SIG-M5 treated with dmso at 0.1 percent for 504 hours (cell line): ENCODE results near the gene PRDM7.

Experiments used
- DNase-seq: peaks from one replicate; lab custom pipeline; 2025; ENCODE audit not compliant: unreplicated experiment; lab: John Stamatoyannopoulos, UW

PRDM7 gene

DNA sequence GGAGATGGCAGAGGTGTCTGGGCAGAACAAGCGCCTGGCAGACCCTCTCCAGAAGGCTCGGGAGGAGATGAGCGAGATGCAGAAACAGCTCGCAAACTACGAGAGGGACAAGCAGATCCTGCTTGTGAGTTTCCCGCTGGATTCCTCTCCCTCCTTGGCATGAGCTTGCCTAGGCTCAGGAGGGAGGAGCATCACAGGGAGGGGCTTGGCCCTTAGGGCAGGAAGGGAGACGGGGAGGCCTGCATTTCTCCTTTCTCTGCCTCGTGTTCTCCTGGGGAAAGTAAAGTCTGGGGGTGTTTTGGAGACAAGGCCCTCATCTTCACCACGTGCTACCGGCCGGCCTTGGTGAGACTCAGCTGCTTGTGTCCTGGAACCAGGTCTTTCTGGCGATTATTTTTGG, 39.9 kb downstream of the PRDM7 start:
- DNase-seq = no peak

DNA sequence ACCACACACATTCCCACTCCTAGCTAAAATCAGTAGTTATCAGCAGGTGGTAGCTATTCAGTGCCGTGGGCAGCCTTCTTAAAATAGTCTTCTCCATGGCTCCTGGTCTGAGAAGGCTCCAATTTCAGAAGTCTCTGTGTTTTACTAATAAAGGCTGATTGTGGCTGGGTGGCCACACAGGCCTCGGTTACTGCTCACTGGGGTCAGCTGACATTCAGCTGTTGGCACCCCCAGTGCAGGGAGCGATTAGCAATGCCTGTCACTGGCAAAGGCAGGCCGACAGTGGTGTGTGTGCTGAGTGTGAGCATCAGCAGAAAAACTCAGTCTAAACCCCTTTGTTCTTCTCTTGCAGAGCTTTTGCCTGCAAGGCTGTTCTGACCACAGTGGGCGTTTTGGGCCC, 41.2 kb downstream of the PRDM7 start:
- no peak for DNase-seq

- DNase-seq = no peak
Observed at GRCh38 chr16:90034504-90034903, 42.6 kb downstream of the PRDM7 start.

DNA sequence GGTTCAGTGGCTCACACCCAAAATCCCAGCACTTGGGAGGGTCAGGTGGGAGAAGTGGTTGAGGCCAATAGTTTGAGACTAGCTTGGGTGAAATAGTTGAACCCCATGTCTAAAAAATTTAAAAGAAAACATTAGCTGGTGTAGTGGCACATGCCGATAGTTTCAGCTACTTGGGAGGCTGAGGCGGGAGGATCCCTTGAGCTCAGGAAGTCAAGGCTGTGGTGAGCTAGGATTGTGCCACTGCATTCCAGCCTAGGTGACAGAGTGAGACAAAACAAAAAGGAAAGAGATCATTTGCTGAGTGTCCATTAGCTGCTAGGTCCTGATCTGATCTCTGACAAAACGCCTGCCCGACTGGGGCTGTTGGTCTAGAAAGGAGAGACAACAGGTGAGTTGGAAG, 43.7 kb downstream of the PRDM7 start:
- DNase-seq = no peak

DNA sequence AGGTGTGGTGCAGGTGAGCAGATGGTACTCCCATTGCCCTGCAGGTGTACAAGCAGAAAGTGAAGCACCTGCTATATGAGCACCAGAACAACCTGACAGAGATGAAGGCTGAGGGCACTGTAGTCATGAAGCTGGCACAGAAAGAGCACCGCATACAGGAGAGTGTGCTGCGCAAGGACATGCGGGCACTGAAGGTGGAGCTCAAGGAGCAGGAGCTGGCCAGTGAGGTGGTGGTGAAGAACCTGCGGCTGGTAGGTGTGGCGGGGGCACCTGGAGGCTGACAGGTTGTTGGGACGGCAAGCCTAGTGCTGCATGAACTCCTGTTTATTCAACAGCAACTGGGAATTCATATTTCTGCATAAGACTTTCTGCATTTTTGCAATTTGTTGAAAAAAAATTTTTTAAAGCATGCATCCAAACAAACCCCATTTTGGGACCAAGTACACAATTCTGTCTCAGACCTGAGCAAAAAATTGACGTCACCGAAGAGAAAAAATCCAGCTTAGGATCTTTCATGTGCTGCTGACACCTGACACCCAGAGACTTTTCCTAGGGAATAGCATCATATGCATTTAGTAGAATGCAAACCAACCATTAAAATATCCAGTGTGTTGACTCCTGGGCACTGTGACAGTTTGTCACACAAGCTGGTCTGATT, 44.3 kb downstream of the PRDM7 start:
- DNase-seq = no peak

DNA sequence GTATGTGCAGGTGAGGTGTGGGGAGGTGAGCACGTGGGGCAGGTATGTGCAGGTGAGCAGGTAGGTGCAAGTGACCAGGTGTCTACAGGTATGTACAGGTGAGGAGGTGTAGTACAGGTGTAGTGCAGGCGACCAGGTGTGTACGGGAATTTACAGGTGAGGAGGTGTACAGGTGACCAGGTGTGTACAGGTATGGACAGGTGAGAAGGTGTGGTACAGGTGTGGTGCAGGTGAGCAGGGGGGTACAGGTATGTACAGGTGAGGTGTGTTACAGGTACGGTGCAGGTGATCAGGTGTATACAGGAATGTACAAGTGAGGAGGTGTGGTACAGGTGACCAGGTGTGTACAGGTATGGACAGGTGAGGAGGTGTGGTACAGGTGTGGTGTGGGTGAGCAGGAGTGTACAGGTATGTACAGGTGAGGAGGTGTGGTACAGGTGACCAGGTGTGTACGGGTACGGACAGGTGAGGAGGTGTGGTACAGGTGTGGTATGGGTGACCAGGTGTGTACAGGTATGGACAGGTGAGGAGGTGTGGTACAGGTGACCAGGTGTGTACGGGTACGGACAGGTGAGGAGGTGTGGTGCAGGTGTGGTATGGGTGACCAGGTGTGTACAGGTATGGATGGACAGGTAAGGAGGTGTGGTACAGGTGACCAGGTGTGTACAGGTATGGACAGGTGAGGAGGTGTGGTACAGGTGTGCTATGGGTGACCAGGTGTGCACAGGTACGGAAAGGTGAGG, 45.0 kb downstream of the PRDM7 start:
- no peak for DNase-seq

- DNase-seq = peak; percentile 38
Observed at GRCh38 chr16:90031186-90031930, 45.8 kb downstream of the PRDM7 start.

DNA sequence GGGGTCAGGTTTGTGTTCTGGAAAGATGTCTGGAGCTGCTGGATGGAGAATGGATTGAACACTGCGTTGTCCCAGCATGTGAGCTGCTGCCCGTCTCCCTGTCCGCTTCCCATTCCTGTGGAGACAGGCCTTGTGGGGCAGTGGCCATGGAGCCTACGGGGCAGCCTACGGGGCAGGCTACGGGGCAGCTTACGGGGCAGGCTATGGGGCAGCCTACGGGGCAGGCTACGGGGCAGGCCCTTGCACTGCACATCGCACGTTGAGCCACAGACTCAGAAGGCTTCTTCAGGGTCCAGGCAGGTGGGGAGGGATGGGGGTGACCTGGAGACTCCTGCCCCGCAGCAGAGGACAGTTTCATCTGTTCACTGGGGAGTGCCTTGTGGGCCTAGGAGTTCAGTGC, 48.1 kb downstream of the PRDM7 start:
- DNase-seq = no peak

DNA sequence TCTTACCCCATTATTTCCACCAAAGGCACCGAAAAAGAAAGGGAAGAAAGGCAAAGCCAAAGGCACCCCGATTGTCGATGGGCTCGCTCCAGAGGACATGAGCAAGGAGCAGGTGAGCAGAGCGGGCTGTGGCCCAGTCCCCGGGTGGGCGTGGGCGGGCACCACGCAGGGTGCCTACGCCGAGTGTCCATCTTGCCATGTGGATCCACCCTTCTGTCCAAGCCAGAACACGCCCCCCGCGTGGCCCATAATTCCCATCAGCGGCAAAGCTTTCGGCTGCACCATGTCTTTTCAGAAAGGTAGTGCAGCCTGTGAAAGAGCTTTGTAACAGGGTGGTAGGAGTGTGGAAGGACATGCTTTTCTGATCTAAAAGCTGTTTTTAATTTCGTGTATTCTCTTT, 49.5 kb downstream of the PRDM7 start:
- no peak for DNase-seq

GRCh38 chr16:90026135-90026534, 51.0 kb downstream of the PRDM7 start:
- DNase-seq = no peak

DNA sequence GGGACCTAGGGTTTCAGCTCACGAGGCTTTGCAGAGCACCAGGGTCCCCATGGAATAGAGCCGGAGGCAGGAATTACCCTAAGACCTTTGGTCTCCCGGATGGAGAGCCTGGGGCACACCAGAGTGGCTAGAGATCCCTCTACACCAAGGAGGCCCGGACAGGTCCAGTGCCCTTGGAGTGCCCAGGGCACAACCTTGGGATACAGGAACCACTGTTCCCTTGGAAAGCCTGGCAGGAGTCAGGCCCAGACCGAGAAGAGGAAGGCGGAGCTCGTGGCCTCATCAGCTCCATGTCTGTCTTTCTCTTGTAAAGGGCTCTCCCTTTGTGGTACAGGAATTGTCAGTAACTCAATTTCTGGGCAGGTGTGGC, 54.1 kb downstream of the PRDM7 start:
- no peak for DNase-seq

DNA sequence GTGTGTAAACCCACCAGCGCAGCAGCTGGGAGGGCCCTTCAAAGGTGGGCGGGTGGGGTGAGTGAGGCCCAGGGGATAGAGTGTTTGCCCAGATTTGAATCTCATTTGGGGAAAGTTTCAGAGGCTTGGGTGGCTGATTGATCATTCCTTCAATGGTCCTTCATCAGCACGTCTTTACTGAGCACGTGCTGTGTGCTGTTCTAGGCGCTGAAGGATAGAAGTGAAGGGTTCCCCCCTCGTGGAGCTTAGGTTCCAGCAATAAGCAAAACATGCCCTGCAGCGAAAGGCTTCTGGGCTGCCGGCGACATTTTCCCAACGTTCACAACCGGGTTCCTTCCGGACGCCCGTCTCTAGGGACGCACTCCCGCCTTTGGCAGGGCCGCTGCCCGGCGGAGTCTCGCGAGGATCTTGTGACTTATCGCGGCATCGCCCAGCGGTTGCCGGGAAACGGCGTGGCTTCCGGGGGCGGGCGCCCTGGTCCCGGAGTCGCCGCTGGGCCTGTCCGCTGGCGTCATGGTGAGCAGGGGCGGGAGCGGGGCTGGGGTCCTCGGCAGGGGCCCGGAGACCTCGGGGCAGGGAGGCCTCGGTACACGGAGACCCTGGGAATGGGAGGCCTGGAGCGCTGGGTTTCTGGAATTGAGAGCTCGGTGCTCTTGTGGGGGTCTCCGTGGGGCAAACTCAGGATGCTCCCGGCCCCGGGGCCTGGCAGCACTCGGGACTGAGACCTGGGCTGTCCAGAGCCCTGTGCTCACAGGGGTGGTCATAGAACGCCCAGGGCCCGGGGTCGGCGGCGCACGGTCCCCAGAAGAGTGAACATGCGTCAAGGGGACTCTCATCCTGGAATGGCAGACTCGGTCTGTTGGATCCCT, 54.7 kb downstream of the PRDM7 start:
- peak; percentile 83 for DNase-seq

GRCh38 chr16:90020838-90021382, 56.2 kb downstream of the PRDM7 start:
- DNase-seq = no peak

GRCh38 chr16:90020260-90020837, 56.8 kb downstream of the PRDM7 start:
- DNase-seq = no peak

GRCh38 chr16:90019543-90020259, 57.4 kb downstream of the PRDM7 start:
- DNase-seq = no peak

DNA sequence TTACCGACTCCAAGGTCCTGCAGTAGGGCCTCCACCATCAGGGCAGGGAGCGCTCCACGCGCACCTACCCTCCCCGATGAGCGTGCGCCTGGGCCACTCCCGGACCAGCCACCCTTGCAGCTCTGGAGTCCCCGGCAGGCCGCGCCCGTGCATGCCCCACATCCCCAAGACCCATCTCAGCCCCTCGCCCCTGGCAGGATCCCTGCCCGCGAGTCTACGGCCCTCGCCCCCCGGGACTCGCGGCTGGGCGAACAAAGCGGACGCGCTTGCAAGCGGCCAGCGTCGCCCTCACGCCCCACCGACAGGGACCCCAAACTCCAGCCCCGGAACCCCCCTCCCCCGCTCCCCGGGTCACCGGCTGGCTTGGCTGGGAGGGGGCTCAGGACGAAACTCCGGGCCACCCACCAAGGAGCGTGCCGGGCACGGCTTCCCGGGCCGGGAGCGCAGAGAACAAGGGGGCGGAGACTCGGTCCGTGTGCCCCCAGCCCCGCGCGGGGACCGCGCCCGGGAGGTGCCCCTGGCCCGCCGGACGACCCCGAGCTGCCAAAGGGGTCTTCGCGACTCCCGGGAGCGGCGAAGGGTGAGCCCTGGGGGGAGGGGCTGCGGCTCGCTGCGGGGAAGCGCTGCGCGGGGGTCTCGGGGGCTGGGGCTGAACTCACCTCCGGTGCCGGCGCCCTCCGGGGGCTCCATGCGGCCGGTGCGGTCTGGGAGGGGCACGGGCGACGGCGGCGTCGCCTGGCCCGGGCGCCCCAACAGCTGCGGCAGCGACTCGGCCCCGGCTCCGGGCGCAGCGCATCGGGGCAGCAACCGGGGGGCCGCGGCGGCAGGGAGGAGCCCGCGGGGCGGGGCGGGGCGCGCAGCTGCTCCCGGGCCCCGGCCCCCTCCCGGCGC, 58.2 kb downstream of the PRDM7 start, which contains the start of gene DBNDD1:
Gene DBNDD1 (minus strand): TSS at position 805 of the 891 bp plus-strand sequence. CDS start 115 bp downstream, at position 690.
- no peak for DNase-seq

- DNase-seq = no peak
Observed at GRCh38 chr16:90018297-90018651, 58.9 kb downstream of the PRDM7 start.

DNA sequence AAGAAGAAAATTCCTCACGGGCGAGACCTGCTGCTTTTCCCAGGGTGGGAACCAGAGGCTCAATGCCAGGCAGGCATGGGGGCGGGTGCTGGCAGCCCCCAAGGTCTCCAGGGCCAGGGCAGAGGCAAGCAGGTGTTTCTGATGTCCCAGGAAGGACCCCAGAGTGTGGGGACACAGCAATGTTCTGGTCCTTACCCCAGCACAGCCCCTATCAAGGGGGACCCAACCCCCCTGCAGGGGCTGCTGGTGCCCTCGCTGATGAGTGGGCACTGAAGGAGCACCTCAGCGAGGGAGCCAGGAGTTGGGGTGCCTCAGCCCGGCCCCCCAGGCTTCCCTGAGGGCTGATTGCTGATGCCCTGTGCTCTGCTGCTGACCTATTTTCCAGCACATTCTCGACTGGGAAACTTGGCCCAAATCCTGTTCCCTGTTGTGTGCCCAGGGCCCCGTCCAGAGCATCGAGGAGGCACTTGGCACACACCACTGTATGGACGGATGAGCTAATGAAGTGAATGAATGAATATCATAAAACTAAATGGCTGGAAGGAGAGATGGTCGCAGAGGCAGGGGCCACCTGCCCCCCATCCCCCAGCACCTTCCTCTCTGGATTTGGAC, 60.7 kb downstream of the PRDM7 start:
- DNase-seq = no peak
